Osteoblast (primary cell): ENCODE measurements around the gene LINC00237. TPM values are rescaled to one million over a fixed set of nuclear protein-coding genes. Genes with fewer than 3 reads are reported as not detected.
A peak's percentile ranks its signal among the peaks of the same experiment; 100 is the strongest.

Source experiments
- DNase-seq: peaks from one replicate; pipeline ENCODE4 v3.0.0; 2011; ENCODE audit warnings: low spot score, mixed read lengths; ENCODE audit not compliant: insufficient read length; ENCODE audit errors: missing footprints
- H2AFZ ChIP-seq: 2 replicates; pipeline ENCODE4 v1.6.0; 2011; ENCODE audit warnings: mild to moderate bottlenecking, low read length
- H3K27ac ChIP-seq: 2 replicates; pipeline ENCODE4 v1.5.1; 2011; ENCODE audit warnings: mild to moderate bottlenecking, low read depth, low read length, moderate library complexity
- H3K27me3 ChIP-seq: 2 replicates; pipeline ENCODE4 v1.6.0; 2012; ENCODE audit warnings: mild to moderate bottlenecking, control low read depth, inconsistent platforms, low read length, moderate library complexity; ENCODE audit not compliant: insufficient read depth
- H3K36me3 ChIP-seq: 2 replicates; pipeline ENCODE4 v1.5.1; 2011; ENCODE audit warnings: mild to moderate bottlenecking, low read length, control low read depth, moderate library complexity; ENCODE audit not compliant: insufficient read depth
- H3K4me1 ChIP-seq: 2 replicates; pipeline ENCODE4 v1.5.1; 2011; ENCODE audit warnings: mild to moderate bottlenecking, low read length, control low read depth, moderate library complexity; ENCODE audit not compliant: insufficient read depth
- H3K4me2 ChIP-seq: 2 replicates; pipeline ENCODE4 v1.6.0; 2011; ENCODE audit warnings: mild to moderate bottlenecking, low read length; ENCODE audit not compliant: insufficient read depth
- H3K4me3 ChIP-seq: fragments of 200-600 bp; sonication (generic); 3 replicates; pipeline ENCODE4 v1.5.1; 2012; ENCODE audit warnings: mild to moderate bottlenecking, low read length, inconsistent platforms; ENCODE audit not compliant: insufficient read depth
- H3K79me2 ChIP-seq: 2 replicates; pipeline ENCODE4 v1.6.0; 2012; ENCODE audit warnings: mild to moderate bottlenecking, low read length, control low read depth, inconsistent platforms; ENCODE audit not compliant: insufficient read depth
- H3K9me3 ChIP-seq: 2 replicates; pipeline ENCODE4 v1.5.1; 2011; ENCODE audit warnings: low read depth, low read length, control low read depth
- H4K20me1 ChIP-seq: 2 replicates; pipeline ENCODE4 v1.6.0; 2012; ENCODE audit warnings: mild to moderate bottlenecking, low read length, control low read depth; ENCODE audit not compliant: insufficient read depth
- CTCF ChIP-seq: IDR thresholded peaks from 2 replicates; pipeline ENCODE4 v1.5.1; 2011; ENCODE audit warnings: mild to moderate bottlenecking, low read depth, low read length, moderate library complexity; ENCODE audit errors: extremely low read depth
- total RNA-seq: library from RNA; depleted of rRNA; stranded (reverse); fragments of >200 nt; gene quantifications from 2 replicates; pipeline ENCODE4 v1.2.3, GENCODE V29; 2012

Gene LINC00237
- not detected in 2 replicates for total RNA-seq

DNA sequence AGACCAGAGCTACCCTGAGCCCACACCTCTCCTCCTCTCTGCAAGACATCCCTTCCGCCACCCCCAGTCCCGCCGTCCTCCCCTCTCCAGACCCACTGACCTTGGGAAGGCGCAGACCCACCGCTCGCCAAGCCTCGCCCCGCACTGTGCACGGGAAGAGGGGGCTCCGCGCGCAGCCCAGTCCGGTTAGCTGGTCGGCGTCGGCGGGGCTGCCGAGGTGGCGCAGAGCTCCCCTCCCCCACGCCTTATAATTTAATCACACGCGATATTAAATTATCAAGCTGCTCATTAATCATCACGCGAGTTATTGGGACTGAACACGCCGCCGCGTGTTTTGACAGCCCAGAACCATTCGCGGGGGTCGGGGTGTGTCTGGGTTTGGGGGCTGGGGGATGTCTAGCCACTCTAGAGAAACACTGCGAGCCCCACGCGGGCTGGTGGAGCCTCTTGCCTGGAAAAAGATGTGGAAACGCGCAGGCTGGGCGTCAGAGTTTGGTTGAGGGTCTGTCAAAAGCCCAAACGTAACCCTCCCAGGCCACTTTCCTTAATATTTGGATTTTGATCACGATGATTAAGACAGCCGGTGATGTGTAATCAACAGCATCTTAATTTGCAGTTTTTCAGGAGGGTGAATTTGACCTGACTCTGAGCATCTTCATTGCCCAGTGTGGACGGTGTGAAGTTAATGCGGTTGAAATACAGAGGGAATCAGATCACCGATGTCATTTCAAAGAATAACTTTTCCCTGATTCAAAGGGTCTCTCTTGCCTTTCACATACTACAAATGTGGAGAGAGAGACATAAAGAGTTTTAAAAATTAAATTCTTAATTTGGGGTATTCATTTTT, at the start of gene LINC00237:
TSS of gene LINC00237 (minus strand) at position 188 of the 847 bp plus-strand sequence.
- no peaks in the 10 kb centered on the region for H3K4me1 ChIP-seq
- no peaks in the 10 kb centered on the region for H3K79me2 ChIP-seq
- no peak within 1 kb of the TSS for H3K27ac ChIP-seq
- H3K4me2 ChIP-seq: no peak within 1 kb of the TSS
- no peaks in the 10 kb centered on the region for H3K9me3 ChIP-seq
- H2AFZ ChIP-seq: no peak within 1 kb of the TSS
- H3K4me3 ChIP-seq: no peak within 1 kb of the TSS
- H3K36me3 ChIP-seq: no peaks in the 10 kb centered on the region
- no peaks in the 10 kb centered on the region for H4K20me1 ChIP-seq
- peaks cover 69% of the 10 kb centered on the region for H3K27me3 ChIP-seq
- DNase-seq: peak; percentile 63
- TF ChIP-seq CTCF: no peak

GRCh38 chr20:21155268-21155667, 49.1 kb upstream of the LINC00237 start:
- H3K4me3 ChIP-seq: no peak overlapping the region

GRCh38 chr20:21154692-21155091, 48.5 kb upstream of the LINC00237 start:
- H3K4me1 ChIP-seq: no peaks in the 10 kb centered on the region
- H4K20me1 ChIP-seq: no peaks in the 10 kb centered on the region

More at GRCh38 chr20:21155268-21155667, 49.1 kb upstream of the LINC00237 start:
- Histone ChIP-seq H4K20me1 (no peaks in the 10 kb centered on the region), H2AFZ (no peak overlapping the region), H3K27ac (no peak overlapping the region), H3K27me3 (no peaks in the 10 kb centered on the region), H3K79me2 (no peaks in the 10 kb centered on the region), H3K4me1 (peaks cover 5% of the 10 kb centered on the region), H3K9me3 (no peaks in the 10 kb centered on the region), H3K36me3 (no peaks in the 10 kb centered on the region), H3K4me2 (no peak overlapping the region)
- no peak for DNase-seq
- TF ChIP-seq CTCF: no peak

More at GRCh38 chr20:21154692-21155091, 48.5 kb upstream of the LINC00237 start:
- no peaks in the 10 kb centered on the region for H3K79me2 ChIP-seq
- TF ChIP-seq CTCF: no peak
- no peaks in the 10 kb centered on the region for H3K27me3 ChIP-seq
- no peak overlapping the region for H3K27ac ChIP-seq
- H3K4me3 ChIP-seq: no peak overlapping the region
- no peak for DNase-seq
- H3K4me2 ChIP-seq: no peak overlapping the region
- no peak overlapping the region for H2AFZ ChIP-seq
- no peaks in the 10 kb centered on the region for H3K36me3 ChIP-seq
- H3K9me3 ChIP-seq: no peaks in the 10 kb centered on the region
